Measurements from ENCODE around the gene VIL1. TPM values are rescaled to one million over a fixed set of nuclear protein-coding genes. Genes with fewer than 3 reads are reported as not detected.

VIL1 gene
- total and polyA plus RNA-seq, 2 of the 8 experiments (the other 6 are each of a cell fraction or from before 2014, with no cell fraction given): 6.2 to 7.0 TPM

DNA sequence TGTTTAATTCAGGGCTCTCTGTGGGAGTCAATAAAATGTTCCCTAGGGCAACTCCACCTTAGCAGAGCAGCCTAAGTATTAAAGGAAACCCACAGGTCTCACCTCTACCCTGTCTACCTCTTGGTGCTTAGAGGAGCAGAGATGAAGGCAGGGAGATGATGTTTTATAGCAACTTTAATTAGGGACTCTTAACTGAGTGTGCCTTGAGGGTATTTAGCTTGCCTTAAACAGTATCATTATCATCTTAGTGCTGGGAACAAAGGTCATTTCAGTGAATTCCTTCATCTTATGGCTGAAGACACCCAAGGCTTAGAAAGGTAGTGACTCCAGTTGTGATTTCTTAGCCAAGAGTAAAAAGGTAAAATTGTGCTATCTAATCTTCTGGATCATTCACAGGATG lies 26.7 kb downstream of the VIL1 start:
- Histone ChIP-seq H3K27me3 (replicated peaks in 1 of 4; ENCODE audit: control insufficient read depth in 3 of 4, extremely low read depth in 1 of 4, insufficient read depth in 3 of 4, low read length in 3 of 4) (no peaks in the 10 kb centered on the region), H3K4me1 (replicated peaks in 1 of 4; ENCODE audit: control insufficient read depth in 3 of 4, insufficient read depth in 4 of 4, low read length in 3 of 4) (no peaks in the 10 kb centered on the region), H3K27ac (ENCODE audit: low read depth, low read length) (no peak overlapping the region), H3K79me2 (ENCODE audit: control insufficient read depth in 1 of 2, insufficient read depth in 2 of 2, low read length in 2 of 2) (no peaks in the 10 kb centered on the region), H2BK120ac (replicated peaks; ENCODE audit: low read depth, low read length) (no peak overlapping the region), H4K8ac (ENCODE audit: extremely low read depth, insufficient read depth, low read length) (no peak overlapping the region), H3K4ac (replicated peaks; ENCODE audit: insufficient read length, low read depth, low read length) (no peak overlapping the region), H2BK5ac (ENCODE audit: low read depth, low read length) (no peak overlapping the region), H3K79me1 (ENCODE audit: low read depth, low read length) (no peaks in the 10 kb centered on the region), H4K91ac (replicated peaks; ENCODE audit: insufficient read length, low read length) (no peak overlapping the region), H2BK20ac (ENCODE audit: low read length) (no peak overlapping the region), H3K14ac (ENCODE audit: insufficient read length) (no peak overlapping the region), H3K36me3 (ENCODE audit: control insufficient read depth in 2 of 4, insufficient read depth in 4 of 4, low read length in 3 of 4) (peaks cover 0 to 19% (median 7%) of the 10 kb centered on the region in 4 experiments; a peak in 6 of 8 replicates), H2AFZ (ENCODE audit: low read length) (no peak overlapping the region), H3K9ac (replicated peaks in 1 of 4; ENCODE audit: extremely low read depth in 1 of 4, low read depth in 3 of 4, low read length in 3 of 4) (no peak overlapping the region), H2BK12ac (ENCODE audit: low read depth, low read length) (no peak overlapping the region), H3K56ac (replicated peaks; ENCODE audit: insufficient read length, low read depth, low read length) (no peak overlapping the region), H3K18ac (ENCODE audit: extremely low read depth, low read length) (no peak overlapping the region), H3K4me3 (ENCODE audit: extremely low read depth in 1 of 4, insufficient read depth in 2 of 4, low read depth in 3 of 4, low read length in 4 of 4) (no peak overlapping the region), H4K20me1 (replicated peaks in 1 of 2; ENCODE audit: control insufficient read depth in 1 of 2, insufficient read depth in 2 of 2, low read length in 2 of 2) (no peaks in the 10 kb centered on the region), H3K23ac (ENCODE audit: insufficient read length) (no peak overlapping the region), H4K5ac (ENCODE audit: insufficient read length, low read depth, low read length) (no peak overlapping the region), H2AK5ac (ENCODE audit: low read depth, low read length) (no peak overlapping the region), H2BK15ac (ENCODE audit: low read length) (no peak overlapping the region), H3K9me3 (ENCODE audit: insufficient read depth in 2 of 2, low read depth in 1 of 2, low read length in 1 of 2) (no peaks in the 10 kb centered on the region), H3K23me2 (ENCODE audit: low read depth, low read length) (no peaks in the 10 kb centered on the region), H3K4me2 (ENCODE audit: insufficient read depth in 1 of 2, low read depth in 2 of 2, low read length in 2 of 2) (no peak overlapping the region)
- no peak for TF ChIP-seq YY1 (IDR thresholded peaks at IDR 0.05; ENCODE audit: low read depth, low read length)
- no peak for TF ChIP-seq TCF12 (IDR thresholded peaks at IDR 0.05; ENCODE audit: low read depth, low read length)
- no peak for TF ChIP-seq CREB1 (IDR thresholded peaks at IDR 0.05)
- no peak for TF ChIP-seq MAFK (IDR thresholded peaks at IDR 0.05; ENCODE audit: low read depth, low read length)
- TF ChIP-seq SP1 (IDR thresholded peaks at IDR 0.05; ENCODE audit: low read depth, low read length): no peak
- TF ChIP-seq RBBP5 (IDR thresholded peaks at IDR 0.05; ENCODE audit: borderline replicate concordance, low read depth, low read length): no peak
- TF ChIP-seq HDAC6 (IDR thresholded peaks at IDR 0.05; ENCODE audit: low read depth, low read length): no peak
- TF ChIP-seq KDM5A (IDR thresholded peaks at IDR 0.05; ENCODE audit: low read length): no peak
- no peak for TF ChIP-seq ZNF274 (IDR thresholded peaks at IDR 0.05; ENCODE audit: borderline replicate concordance, extremely low read depth, low read length)
- no peak for TF ChIP-seq GABPA (IDR thresholded peaks at IDR 0.05; ENCODE audit: borderline replicate concordance, insufficient read depth, low read length)
- TF ChIP-seq SIN3A (conservative IDR thresholded peaks at IDR 0.05 in 1 of 2, IDR thresholded peaks at IDR 0.05 in 1 of 2; ENCODE audit: low read depth in 1 of 2, low read length in 2 of 2): no peak
- no peak for TF ChIP-seq CEBPB (IDR thresholded peaks at IDR 0.05; ENCODE audit: low read depth, low read length)
- TF ChIP-seq, protein P1, sequence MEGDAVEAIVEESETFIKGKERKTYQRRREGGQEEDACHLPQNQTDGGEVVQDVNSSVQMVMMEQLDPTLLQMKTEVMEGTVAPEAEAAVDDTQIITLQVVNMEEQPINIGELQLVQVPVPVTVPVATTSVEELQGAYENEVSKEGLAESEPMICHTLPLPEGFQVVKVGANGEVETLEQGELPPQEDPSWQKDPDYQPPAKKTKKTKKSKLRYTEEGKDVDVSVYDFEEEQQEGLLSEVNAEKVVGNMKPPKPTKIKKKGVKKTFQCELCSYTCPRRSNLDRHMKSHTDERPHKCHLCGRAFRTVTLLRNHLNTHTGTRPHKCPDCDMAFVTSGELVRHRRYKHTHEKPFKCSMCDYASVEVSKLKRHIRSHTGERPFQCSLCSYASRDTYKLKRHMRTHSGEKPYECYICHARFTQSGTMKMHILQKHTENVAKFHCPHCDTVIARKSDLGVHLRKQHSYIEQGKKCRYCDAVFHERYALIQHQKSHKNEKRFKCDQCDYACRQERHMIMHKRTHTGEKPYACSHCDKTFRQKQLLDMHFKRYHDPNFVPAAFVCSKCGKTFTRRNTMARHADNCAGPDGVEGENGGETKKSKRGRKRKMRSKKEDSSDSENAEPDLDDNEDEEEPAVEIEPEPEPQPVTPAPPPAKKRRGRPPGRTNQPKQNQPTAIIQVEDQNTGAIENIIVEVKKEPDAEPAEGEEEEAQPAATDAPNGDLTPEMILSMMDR (IDR thresholded peaks at IDR 0.05; ENCODE audit: control extremely low read depth in 1 of 3, insufficient read depth in 1 of 3, low read depth in 1 of 3, low read length in 3 of 3): no peak
- DNase-seq (ENCODE audit: low read depth in 1 of 2, low spot score in 2 of 2) (no peak), FAIRE-seq (no peak)
- ChIA-PET CTCF (ENCODE audit: partially characterized antibody) (interaction anchor here (1.0 to 1.6 kb wide), 2 partner anchors 11 to 203 kb away, joined by 4 to 6 read pairs; no protein-coding TSS in a partner anchor), POLR2A (ENCODE audit: partially characterized antibody) (interaction anchor here (1.0 kb wide), 1 partner anchor 11 kb away, joined by 3 read pairs; no protein-coding TSS in a partner anchor)
